Stomach smooth muscle (tissue), 2 donors: ENCODE data around the gene FAM83B.

Source experiments
- H3K27ac ChIP-seq: one replicate; pipeline ENCODE4 v1.7.0; 2013; ENCODE audit warnings: mild to moderate bottlenecking, low read length, inconsistent platforms
- H3K27me3 ChIP-seq, 2 donors: one replicate each; pipeline ENCODE4 v1.7.0; 2013; ENCODE audit warnings: low read length in 2 of 2; ENCODE audit not compliant: insufficient read depth in 2 of 2, control insufficient read depth in 1 of 2
- H3K36me3 ChIP-seq, 2 donors: one replicate each; pipeline ENCODE4 v1.7.0; 2013; ENCODE audit warnings: low read length in 2 of 2; ENCODE audit not compliant: control insufficient read depth in 2 of 2, insufficient read depth in 2 of 2
- H3K4me1 ChIP-seq: one replicate; pipeline ENCODE4 v1.7.0; 2013; ENCODE audit warnings: low read length; ENCODE audit not compliant: control insufficient read depth, insufficient read depth
- H3K4me3 ChIP-seq, 2 donors: one replicate each; pipeline ENCODE4 v1.7.0; 2013; ENCODE audit warnings: low read length in 2 of 2
- H3K9ac ChIP-seq, 2 donors: one replicate each; pipeline ENCODE4 v1.7.0; 2013; ENCODE audit warnings: low read length in 2 of 2, mild to moderate bottlenecking in 1 of 2
- H3K9me3 ChIP-seq, 2 donors: one replicate each; pipeline ENCODE4 v1.7.0; 2013; ENCODE audit warnings: low read length in 2 of 2; ENCODE audit not compliant: control insufficient read depth in 2 of 2
- donor health status: healthy.
- donor health status: Pancreatic carcinoma.

The FAM83B gene

DNA sequence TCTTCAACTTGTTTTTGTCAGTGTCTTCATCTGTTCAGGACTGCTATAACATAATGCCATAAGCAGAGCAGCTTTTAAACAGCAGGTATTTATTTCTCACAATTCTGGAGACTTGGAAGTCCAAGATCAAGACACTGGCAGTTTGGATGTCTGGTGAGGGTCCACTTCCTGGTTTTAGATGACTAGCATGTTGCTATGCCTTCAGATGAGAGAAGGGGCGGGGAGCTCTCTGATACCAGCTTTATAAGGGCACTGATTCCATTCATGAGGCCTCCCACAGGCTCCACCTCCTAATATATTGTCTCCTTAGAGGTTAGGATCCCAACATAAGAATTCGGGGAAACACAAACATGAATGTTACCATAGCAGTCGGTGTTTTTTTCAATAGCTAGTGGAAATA lies 52.9 kb downstream of the FAM83B start:
- no peaks in the 10 kb centered on the region for H3K27me3 ChIP-seq
- H3K4me1 ChIP-seq: no peaks in the 10 kb centered on the region
- H3K27ac ChIP-seq: no peak overlapping the region
- no peak overlapping the region for H3K9ac ChIP-seq
- no peaks in the 10 kb centered on the region for H3K9me3 ChIP-seq
- H3K4me3 ChIP-seq: no peak overlapping the region
- H3K36me3 ChIP-seq: no peaks in the 10 kb centered on the region

GRCh38 chr6:54899986-54900385 lies 53.4 kb downstream of the FAM83B start:
- no peaks in the 10 kb centered on the region for H3K9me3 ChIP-seq
- H3K9ac ChIP-seq: no peak overlapping the region
- H3K4me1 ChIP-seq: no peaks in the 10 kb centered on the region
- H3K27ac ChIP-seq: no peak overlapping the region
- no peak overlapping the region for H3K4me3 ChIP-seq
- no peaks in the 10 kb centered on the region for H3K27me3 ChIP-seq
- no peaks in the 10 kb centered on the region for H3K36me3 ChIP-seq

GRCh38 chr6:54900666-54901065 lies 54.1 kb downstream of the FAM83B start:
- Histone ChIP-seq H3K4me1 (no peaks in the 10 kb centered on the region), H3K9ac (no peak overlapping the region), H3K9me3 (no peaks in the 10 kb centered on the region)

GRCh38 chr6:54903884-54904283 lies 57.3 kb downstream of the FAM83B start:
- Histone ChIP-seq H3K9ac (no peak overlapping the region), H3K27me3 (no peaks in the 10 kb centered on the region), H3K36me3 (no peaks in the 10 kb centered on the region), H3K27ac (no peak overlapping the region), H3K9me3 (no peaks in the 10 kb centered on the region), H3K4me1 (no peaks in the 10 kb centered on the region), H3K4me3 (no peak overlapping the region)

More at GRCh38 chr6:54900666-54901065, 54.1 kb downstream of the FAM83B start:
- no peaks in the 10 kb centered on the region for H3K27me3 ChIP-seq
- no peak overlapping the region for H3K27ac ChIP-seq
- no peaks in the 10 kb centered on the region for H3K36me3 ChIP-seq
- H3K4me3 ChIP-seq: no peak overlapping the region

GRCh38 chr6:54907355-54907754 lies 60.8 kb downstream of the FAM83B start:
- Histone ChIP-seq H3K9me3 (no peaks in the 10 kb centered on the region), H3K9ac (no peak overlapping the region), H3K27me3 (no peaks in the 10 kb centered on the region), H3K4me3 (no peak overlapping the region), H3K36me3 (no peaks in the 10 kb centered on the region), H3K27ac (no peak overlapping the region), H3K4me1 (no peaks in the 10 kb centered on the region)

DNA sequence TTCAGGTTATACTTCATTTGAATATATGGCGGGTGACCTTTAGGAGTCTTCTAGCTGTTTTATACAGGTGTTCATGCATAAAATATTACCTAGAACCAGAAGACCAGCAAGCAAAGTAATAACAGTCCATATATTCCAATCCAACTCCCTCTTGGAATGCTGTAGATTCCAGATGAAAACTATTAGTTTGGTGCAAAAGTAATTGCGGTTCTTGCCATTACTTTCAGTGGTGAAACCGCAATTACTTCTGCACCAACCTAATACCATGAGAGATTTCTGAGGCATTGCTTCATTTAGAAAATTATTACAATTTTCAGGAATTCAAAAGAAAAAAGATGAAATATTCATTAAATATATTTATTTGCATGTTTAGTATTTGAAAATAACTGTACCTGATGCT lies 62.6 kb downstream of the FAM83B start:
- no peaks in the 10 kb centered on the region for H3K4me1 ChIP-seq
- no peaks in the 10 kb centered on the region for H3K9me3 ChIP-seq
- H3K4me3 ChIP-seq: no peak overlapping the region
- H3K27me3 ChIP-seq: no peaks in the 10 kb centered on the region
- H3K27ac ChIP-seq: no peak overlapping the region
- no peaks in the 10 kb centered on the region for H3K36me3 ChIP-seq
- no peak overlapping the region for H3K9ac ChIP-seq

- Histone ChIP-seq H3K4me1 (no peaks in the 10 kb centered on the region), H3K9me3 (no peaks in the 10 kb centered on the region), H3K4me3 (no peak overlapping the region), H3K36me3 (no peaks in the 10 kb centered on the region), H3K27me3 (no peaks in the 10 kb centered on the region), H3K9ac (no peak overlapping the region), H3K27ac (no peak overlapping the region)
These were observed 63.9 kb downstream of the FAM83B start for GRCh38 chr6:54910431-54910884.

DNA sequence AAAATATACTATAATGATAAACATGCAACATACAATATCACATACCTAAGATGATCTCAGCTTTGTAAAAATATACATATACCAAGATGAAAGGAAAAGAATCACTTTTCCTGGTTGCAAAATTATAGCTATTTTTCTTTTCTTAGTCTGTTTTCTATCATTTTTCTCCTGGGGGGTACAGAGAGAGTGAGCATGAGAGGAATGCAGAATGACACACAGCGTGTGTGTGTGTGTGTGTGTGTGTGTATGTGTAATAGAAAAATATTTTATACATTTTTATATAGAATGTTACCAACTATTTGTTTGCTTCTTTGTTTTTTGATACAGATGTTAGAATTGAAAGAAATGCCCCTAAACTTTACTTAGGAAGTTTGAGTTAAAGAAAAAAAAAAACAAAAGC lies 64.3 kb downstream of the FAM83B start:
- Histone ChIP-seq H3K36me3 (no peaks in the 10 kb centered on the region), H3K9me3 (no peaks in the 10 kb centered on the region), H3K9ac (no peak overlapping the region), H3K4me3 (no peak overlapping the region), H3K27ac (no peak overlapping the region), H3K4me1 (no peaks in the 10 kb centered on the region), H3K27me3 (no peaks in the 10 kb centered on the region)

DNA sequence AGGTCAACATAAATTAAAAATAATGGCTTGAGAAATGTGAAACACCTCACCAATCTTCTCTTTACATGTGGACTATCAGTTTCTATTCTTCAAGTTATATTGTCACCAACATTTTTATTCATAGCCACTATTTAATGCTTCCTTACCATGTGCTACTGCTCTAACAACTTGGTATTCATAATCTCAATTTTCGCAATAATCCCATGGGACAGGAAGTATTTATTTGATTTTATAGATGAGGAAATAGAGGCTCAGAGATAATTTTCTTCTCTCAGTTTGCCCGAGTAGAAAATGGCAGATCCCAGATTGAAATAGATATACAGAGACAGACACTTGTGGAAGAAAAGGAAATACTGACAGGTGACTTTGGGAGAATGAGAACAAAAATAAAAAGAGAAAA lies 66.6 kb downstream of the FAM83B start:
- Histone ChIP-seq H3K9me3 (no peaks in the 10 kb centered on the region), H3K27me3 (no peaks in the 10 kb centered on the region), H3K27ac (no peak overlapping the region), H3K4me3 (no peak overlapping the region), H3K4me1 (no peaks in the 10 kb centered on the region), H3K36me3 (no peaks in the 10 kb centered on the region), H3K9ac (no peak overlapping the region)

- H3K4me3 ChIP-seq: no peak overlapping the region
- H3K27ac ChIP-seq: no peak overlapping the region
- H3K4me1 ChIP-seq: no peaks in the 10 kb centered on the region
- H3K9ac ChIP-seq: no peak overlapping the region
- H3K9me3 ChIP-seq: no peaks in the 10 kb centered on the region
- no peaks in the 10 kb centered on the region for H3K36me3 ChIP-seq
- no peaks in the 10 kb centered on the region for H3K27me3 ChIP-seq
These were observed 70.3 kb downstream of the FAM83B start for GRCh38 chr6:54916858-54917257.

DNA sequence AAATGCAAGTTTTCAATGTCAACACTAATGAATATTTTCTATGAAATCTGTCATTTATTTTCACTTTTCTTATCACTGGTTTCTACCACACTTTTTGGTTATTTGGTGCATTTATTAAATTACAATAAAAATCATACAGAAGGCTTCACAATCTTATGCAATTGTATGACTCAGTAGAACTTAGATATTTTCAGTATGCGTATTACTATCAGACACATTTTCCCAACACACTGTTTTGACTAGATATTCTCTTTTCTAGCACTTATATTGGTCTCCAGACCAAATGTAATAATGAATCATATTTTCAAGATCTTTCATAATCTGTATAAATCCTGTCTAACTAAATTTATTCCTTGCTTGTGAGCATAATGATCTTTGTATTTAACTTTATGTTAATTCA lies 74.1 kb downstream of the FAM83B start:
- no peaks in the 10 kb centered on the region for H3K4me1 ChIP-seq
- no peaks in the 10 kb centered on the region for H3K9me3 ChIP-seq
- H3K27ac ChIP-seq: no peak overlapping the region
- no peaks in the 10 kb centered on the region for H3K27me3 ChIP-seq
- no peak overlapping the region for H3K4me3 ChIP-seq
- H3K36me3 ChIP-seq: no peaks in the 10 kb centered on the region
- no peak overlapping the region for H3K9ac ChIP-seq
